ENCODE results near the gene CDKL1. TPM values are rescaled to one million over a fixed set of nuclear protein-coding genes. Genes with fewer than 3 reads are reported as not detected.

Gene CDKL1
- total RNA-seq, 4 donors from 2014 or later, result 27.7 to 44.3 (median 36.7) TPM

GRCh38 chr14:50340963-50341362 is 55.7 kb downstream of the CDKL1 start:
- TF ChIP-seq, protein P1, sequence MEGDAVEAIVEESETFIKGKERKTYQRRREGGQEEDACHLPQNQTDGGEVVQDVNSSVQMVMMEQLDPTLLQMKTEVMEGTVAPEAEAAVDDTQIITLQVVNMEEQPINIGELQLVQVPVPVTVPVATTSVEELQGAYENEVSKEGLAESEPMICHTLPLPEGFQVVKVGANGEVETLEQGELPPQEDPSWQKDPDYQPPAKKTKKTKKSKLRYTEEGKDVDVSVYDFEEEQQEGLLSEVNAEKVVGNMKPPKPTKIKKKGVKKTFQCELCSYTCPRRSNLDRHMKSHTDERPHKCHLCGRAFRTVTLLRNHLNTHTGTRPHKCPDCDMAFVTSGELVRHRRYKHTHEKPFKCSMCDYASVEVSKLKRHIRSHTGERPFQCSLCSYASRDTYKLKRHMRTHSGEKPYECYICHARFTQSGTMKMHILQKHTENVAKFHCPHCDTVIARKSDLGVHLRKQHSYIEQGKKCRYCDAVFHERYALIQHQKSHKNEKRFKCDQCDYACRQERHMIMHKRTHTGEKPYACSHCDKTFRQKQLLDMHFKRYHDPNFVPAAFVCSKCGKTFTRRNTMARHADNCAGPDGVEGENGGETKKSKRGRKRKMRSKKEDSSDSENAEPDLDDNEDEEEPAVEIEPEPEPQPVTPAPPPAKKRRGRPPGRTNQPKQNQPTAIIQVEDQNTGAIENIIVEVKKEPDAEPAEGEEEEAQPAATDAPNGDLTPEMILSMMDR (IDR thresholded peaks at IDR 0.05), result no peak
- ATAC-seq (ENCODE audit: low FRiP score) (no peak), DNase-seq (ENCODE audit: low spot score) (no peak)

- ATAC-seq (ENCODE audit: low FRiP score), result no peak
- no peak for DNase-seq (ENCODE audit: low spot score)
- TF ChIP-seq, protein P1 (IDR thresholded peaks at IDR 0.05), result no peak
Observed at GRCh38 chr14:50340045-50340444, 56.6 kb downstream of the CDKL1 start.

DNA sequence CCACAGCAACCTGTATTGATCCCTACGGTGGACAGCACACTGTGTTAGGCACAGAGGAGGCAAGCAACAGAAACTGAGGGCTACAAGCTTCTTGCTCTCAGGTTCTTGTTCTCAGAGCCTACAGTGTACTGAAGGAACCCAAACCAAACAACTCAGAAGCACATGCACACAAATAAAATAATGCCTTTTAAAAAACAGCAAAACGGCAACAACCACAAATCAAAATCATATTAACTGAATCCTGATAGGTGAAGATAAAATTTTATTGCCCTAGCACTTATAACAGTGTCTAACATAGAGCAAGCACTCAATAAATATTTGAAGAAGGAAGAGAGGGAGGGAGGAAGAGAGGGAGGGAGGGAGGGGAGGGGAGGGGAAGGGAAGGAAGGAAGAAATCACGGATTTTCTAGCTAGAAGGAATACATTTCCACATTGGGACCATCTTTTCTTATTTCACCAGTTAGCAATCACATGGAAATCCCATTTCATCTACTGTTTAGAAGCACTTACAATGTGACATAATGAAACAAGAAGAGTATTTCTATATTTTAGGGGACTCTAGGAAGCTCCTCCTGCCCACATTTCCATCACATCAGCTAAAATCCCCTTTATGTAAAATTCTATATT is 57.4 kb downstream of the CDKL1 start:
- DNase-seq (ENCODE audit: low spot score) (no peak), ATAC-seq (ENCODE audit: low FRiP score) (no peak)
- TF ChIP-seq, protein P1 (IDR thresholded peaks at IDR 0.05), result no peak

GRCh38 chr14:50338587-50338986 is 58.1 kb downstream of the CDKL1 start:
- no peak for ATAC-seq (ENCODE audit: low FRiP score)
- TF ChIP-seq, protein P1 (IDR thresholded peaks at IDR 0.05), result no peak
- no peak for DNase-seq (ENCODE audit: low spot score)

DNA sequence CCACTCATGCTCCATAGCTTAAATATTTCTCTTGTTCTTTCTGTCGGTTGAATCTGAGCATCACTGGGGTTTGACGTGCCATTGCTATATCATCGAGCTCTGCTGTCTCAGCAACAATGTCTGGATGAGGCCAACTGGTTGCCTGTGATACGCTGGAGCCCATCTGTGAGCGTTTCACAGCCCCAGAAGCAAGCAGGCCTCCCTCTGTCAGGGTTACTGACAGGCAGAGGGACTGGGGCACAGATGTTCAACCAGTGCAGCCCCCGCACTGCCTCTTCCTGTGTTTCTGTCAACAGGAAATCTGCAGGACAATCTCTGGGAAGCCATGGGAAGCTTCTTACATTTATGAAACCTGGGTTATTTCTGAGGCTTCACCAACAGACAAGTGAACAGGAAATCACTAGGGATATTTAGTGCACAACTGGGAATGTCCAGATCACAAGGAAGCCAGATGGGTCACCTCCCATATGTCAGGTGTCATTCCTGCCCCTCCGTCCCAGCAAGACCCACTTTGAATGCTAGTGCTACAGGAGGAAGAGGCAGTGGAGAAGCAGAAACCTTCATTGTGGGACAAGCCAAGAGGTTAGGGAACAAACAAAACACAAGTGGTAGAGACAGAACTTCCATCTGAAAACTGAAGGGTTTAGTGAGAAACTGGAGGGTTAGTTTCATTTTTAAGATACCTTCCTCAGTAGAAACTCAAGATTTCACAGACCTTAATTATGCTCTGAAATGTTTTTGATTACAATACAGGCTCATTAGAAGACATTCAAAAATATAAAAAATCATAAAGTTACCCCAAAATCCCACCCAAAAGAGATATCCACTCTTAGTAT is 60.5 kb downstream of the CDKL1 start:
- TF ChIP-seq, protein P1 (IDR thresholded peaks at IDR 0.05), result no peak
- DNase-seq (ENCODE audit: low spot score), result no peak
- no peak for ATAC-seq (ENCODE audit: low FRiP score)

DNA sequence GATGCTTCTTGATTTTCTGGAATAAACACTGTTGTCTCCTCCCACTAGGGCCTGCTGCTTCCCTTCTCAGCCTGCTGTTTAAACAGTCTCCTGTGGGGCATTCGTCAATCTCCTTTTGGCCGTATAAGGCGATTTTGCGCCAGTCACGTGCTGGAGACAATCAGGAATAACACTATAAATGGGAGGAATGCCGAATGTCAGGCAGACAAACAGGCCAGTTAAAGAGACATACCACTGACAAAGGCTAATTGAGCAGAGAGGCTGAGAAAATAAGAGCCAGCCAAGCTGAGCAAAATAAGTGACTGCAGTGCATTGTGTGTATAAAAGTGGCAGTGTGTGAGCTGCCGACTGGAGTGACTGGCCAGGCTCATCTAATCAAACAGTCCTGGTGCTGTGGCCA is 61.3 kb downstream of the CDKL1 start:
- ATAC-seq (ENCODE audit: low FRiP score) (no peak), DNase-seq (ENCODE audit: low spot score) (no peak)
- TF ChIP-seq, protein P1 (IDR thresholded peaks at IDR 0.05), result no peak

DNA sequence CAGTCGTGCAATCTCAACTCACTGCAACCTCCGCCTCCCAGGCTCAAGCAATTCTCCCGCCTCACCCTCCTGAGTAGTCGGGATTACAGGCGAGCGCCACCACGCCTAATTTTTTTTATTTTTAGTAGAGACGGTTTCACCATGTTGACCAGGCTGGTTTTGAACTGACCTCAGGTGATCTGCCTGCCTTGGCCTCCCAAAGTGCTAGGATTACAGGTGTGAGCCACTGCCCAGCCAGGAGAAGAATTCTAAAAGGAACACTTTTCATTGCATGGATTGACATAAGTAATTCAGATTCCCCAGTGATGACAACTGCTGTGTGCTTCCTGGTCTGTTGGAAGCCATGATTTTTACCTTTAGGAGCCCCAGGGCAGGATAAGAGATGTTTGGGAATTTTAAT is 62.5 kb downstream of the CDKL1 start:
- no peak for DNase-seq (ENCODE audit: low spot score)

More for the DNA sequence above, 62.5 kb downstream of the CDKL1 start:
- no peak for ATAC-seq (ENCODE audit: low FRiP score)
- TF ChIP-seq, protein P1 (IDR thresholded peaks at IDR 0.05), result no peak

Data from omental fat pad (tissue), 4 donors.